OCI-LY1 (cell line): Measurements from ENCODE around the gene RPS6KA2.
"Not testable (repeated sequence)": the region's sequence is repeated elsewhere in the genome, so short reads cannot be mapped to it uniquely, and the experiment has no call there.

Source experiments
- H2AFZ ChIP-seq: fragments of 200-600 bp; sonication (generic), shearing (Covaris generic); 2 replicates; pipeline ENCODE4 v1.6.0; 2014; ENCODE audit warnings: antibody characterized with exemption, mild to moderate bottlenecking, low read length
- H3F3A ChIP-seq: fragments of 200-600 bp; sonication (generic), shearing (Covaris generic); 2 replicates; pipeline ENCODE4 v1.6.0; 2014; ENCODE audit warnings: mild to moderate bottlenecking, antibody characterized with exemption, low read length, moderate library complexity; ENCODE audit not compliant: insufficient read depth
- H3K27ac ChIP-seq: fragments of 200-600 bp; sonication (generic); 2 replicates; pipeline ENCODE4 v1.5.1; 2014; ENCODE audit warnings: low read length, mixed run types, mild to moderate bottlenecking, low read depth; ENCODE audit not compliant: poor library complexity, severe bottlenecking
- H3K27me3 ChIP-seq: fragments of 200-600 bp; sonication (generic); 2 replicates; pipeline ENCODE4 v1.6.0; 2014; ENCODE audit warnings: antibody characterized with exemption, mild to moderate bottlenecking, low read length, moderate library complexity; ENCODE audit not compliant: insufficient read depth
- H3K36me3 ChIP-seq: fragments of 200-600 bp; sonication (generic); 2 replicates; pipeline ENCODE4 v1.6.1; 2014; ENCODE audit warnings: mild to moderate bottlenecking, antibody characterized with exemption, low read length, moderate library complexity, mixed read lengths; ENCODE audit not compliant: insufficient read depth
- H3K4me1 ChIP-seq: fragments of 200-600 bp; sonication (generic); 2 replicates; pipeline ENCODE4 v1.5.1; 2014; ENCODE audit warnings: mild to moderate bottlenecking, low read length, moderate library complexity; ENCODE audit not compliant: insufficient read depth, severe bottlenecking
- H3K4me2 ChIP-seq: fragments of 200-600 bp; sonication (generic), shearing (Covaris generic); 2 replicates; pipeline ENCODE4 v1.6.1; 2014; ENCODE audit warnings: low read length
- H3K4me3 ChIP-seq: fragments of 200-600 bp; sonication (generic); 2 replicates; pipeline ENCODE4 v1.5.1; 2014; ENCODE audit warnings: low read length, low read depth, mild to moderate bottlenecking, mixed read lengths; ENCODE audit not compliant: poor library complexity, severe bottlenecking
- H3K79me2 ChIP-seq: fragments of 200-600 bp; shearing (Covaris generic); 2 replicates; pipeline ENCODE4 v1.6.1; 2016; ENCODE audit warnings: mixed run types, low read length, mixed read lengths; ENCODE audit not compliant: insufficient read depth
- H3K9ac ChIP-seq: fragments of 200-600 bp; sonication (generic), shearing (Covaris generic); 2 replicates; pipeline ENCODE4 v1.6.1; 2014; ENCODE audit warnings: mild to moderate bottlenecking, low read length, mixed read lengths
- H3K9me2 ChIP-seq: fragments of 200-600 bp; sonication (generic), shearing (Covaris generic); 2 replicates; pipeline ENCODE4 v1.6.1; 2014; ENCODE audit warnings: low read depth, mild to moderate bottlenecking, low read length, mixed read lengths
- H3K9me3 ChIP-seq: fragments of 200-600 bp; shearing (Covaris generic); 2 replicates; pipeline ENCODE4 v1.6.1; 2014; ENCODE audit warnings: low read length, mixed read lengths
- H4K20me1 ChIP-seq: fragments of 200-600 bp; sonication (generic), shearing (Covaris generic); 2 replicates; pipeline ENCODE4 v1.6.0; 2016; ENCODE audit warnings: mild to moderate bottlenecking, low read length; ENCODE audit not compliant: insufficient read depth
- CTCF ChIP-seq: fragments of 200-600 bp; sonication (generic), shearing (Covaris generic); IDR thresholded peaks from 2 replicates; pipeline ENCODE4 v1.5.1; 2017; ENCODE audit warnings: mild to moderate bottlenecking, antibody characterized with exemption, low read length, moderate library complexity, mixed read lengths
- EZH2 ChIP-seq: fragments of 200-600 bp; sonication (generic), shearing (Covaris generic); IDR thresholded peaks from 2 replicates; pipeline ENCODE4 v1.8.0; 2017; ENCODE audit warnings: borderline replicate concordance, mixed run types, mild to moderate bottlenecking, antibody characterized with exemption, low read length, moderate library complexity, mixed read lengths

The RPS6KA2 gene

GRCh38 chr6:166400649-166401250 is 226.3 kb downstream of the RPS6KA2 start:
- H3K4me1 ChIP-seq, H2AFZ ChIP-seq, H3K27me3 ChIP-seq, H3K79me2 ChIP-seq, H3K4me3 ChIP-seq, H3K27ac ChIP-seq, H3K9ac ChIP-seq, H3K9me3 ChIP-seq, H3F3A ChIP-seq, H3K9me2 ChIP-seq, H4K20me1 ChIP-seq, H3K36me3 ChIP-seq, H3K4me2 ChIP-seq: not testable (repeated sequence)
- TF ChIP-seq CTCF = peak; percentile 74

- Histone ChIP-seq H3K27ac (no peak overlapping the region), H3F3A (no peaks in the 10 kb centered on the region), H3K4me1 (no peaks in the 10 kb centered on the region), H3K9me2 (no peaks in the 10 kb centered on the region), H3K4me2 (no peak overlapping the region), H3K27me3 (peaks cover 4% of the 10 kb centered on the region; the same call in 1 of the 2 replicates), H3K9ac (no peak overlapping the region), H2AFZ (no peak overlapping the region), H4K20me1 (no peaks in the 10 kb centered on the region), H3K36me3 (no peaks in the 10 kb centered on the region), H3K4me3 (no peak overlapping the region), H3K9me3 (no peaks in the 10 kb centered on the region), H3K79me2 (no peaks in the 10 kb centered on the region)
- TF ChIP-seq CTCF = no peak
- no peak for TF ChIP-seq EZH2
These were observed 226.9 kb downstream of the RPS6KA2 start for GRCh38 chr6:166400181-166400580.

GRCh38 chr6:166398348-166398747 is 228.7 kb downstream of the RPS6KA2 start:
- no peak overlapping the region for H3K4me3 ChIP-seq
- no peak overlapping the region for H2AFZ ChIP-seq
- no peaks in the 10 kb centered on the region for H3K79me2 ChIP-seq

More at GRCh38 chr6:166398348-166398747, 228.7 kb downstream of the RPS6KA2 start:
- H3K36me3 ChIP-seq = no peaks in the 10 kb centered on the region
- no peak overlapping the region for H3K27ac ChIP-seq
- H3K9me3 ChIP-seq = no peaks in the 10 kb centered on the region
- H3K27me3 ChIP-seq = peaks cover 4% of the 10 kb centered on the region; the same call in 1 of the 2 replicates
- no peak overlapping the region for H3K4me2 ChIP-seq
- H3K9ac ChIP-seq = no peak overlapping the region
- H4K20me1 ChIP-seq = no peaks in the 10 kb centered on the region
- no peaks in the 10 kb centered on the region for H3K4me1 ChIP-seq
- H3F3A ChIP-seq = no peaks in the 10 kb centered on the region
- H3K9me2 ChIP-seq = no peaks in the 10 kb centered on the region
- TF ChIP-seq CTCF = no peak
- no peak for TF ChIP-seq EZH2
